Measurements from ENCODE around the gene FHIT. TPM values are rescaled to one million over a fixed set of nuclear protein-coding genes. Genes with fewer than 3 reads are reported as not detected.

FHIT gene
- total RNA-seq, 2 donors from 2014 or later, result 6.8 to 12.3 TPM

GRCh38 chr3:60973321-60973720 lies 277.9 kb downstream of the FHIT start:
- no peak for TF ChIP-seq CTCF (conservative IDR thresholded peaks at IDR 0.05)
- Mint-ChIP-seq H3K4me3 (no peak overlapping the region), H3K9me3 (peaks cover 11% of the 10 kb centered on the region), H3K4me1 (no peaks in the 10 kb centered on the region), H3K27ac (no peak overlapping the region), H3K36me3 (ENCODE audit: low read depth) (no peaks in the 10 kb centered on the region), H3K27me3 (ENCODE audit: insufficient read depth) (no peaks in the 10 kb centered on the region)
- Histone ChIP-seq H3K4me3 (ENCODE audit: low read length) (no peak overlapping the region), H3K9ac (ENCODE audit: extremely low read depth, low read length, poor library complexity, severe bottlenecking) (no peak overlapping the region), H3K9me3 (ENCODE audit: control insufficient read depth, low read length) (peaks cover 23% of the 10 kb centered on the region), H3K36me3 (ENCODE audit: control insufficient read depth, insufficient read depth, low read length) (no peaks in the 10 kb centered on the region), H3K4me1 (ENCODE audit: control insufficient read depth, insufficient read depth, low read length) (no peaks in the 10 kb centered on the region), H3K27ac (ENCODE audit: low read depth, low read length) (no peak overlapping the region), H3K27me3 (ENCODE audit: control insufficient read depth, insufficient read depth, low read length, poor library complexity, severe bottlenecking) (no peaks in the 10 kb centered on the region)
- no peak for DNase-seq
- no CpG with 5 or more reads among the region's 1 CpG for WGBS, 2 experiments (ENCODE audit: insufficient coverage in 1 of 2, insufficient read length in 1 of 2)

GRCh38 chr3:60972599-60972998 lies 278.7 kb downstream of the FHIT start:
- Mint-ChIP-seq H3K4me1 (no peaks in the 10 kb centered on the region), H3K4me3 (no peak overlapping the region), H3K9me3 (peaks cover 11% of the 10 kb centered on the region), H3K27me3 (ENCODE audit: insufficient read depth) (no peaks in the 10 kb centered on the region), H3K27ac (no peak overlapping the region), H3K36me3 (ENCODE audit: low read depth) (no peaks in the 10 kb centered on the region)
- H3K9me3 ChIP-seq (ENCODE audit: control insufficient read depth, low read length), result peaks cover 23% of the 10 kb centered on the region
- H3K4me1 ChIP-seq (ENCODE audit: control insufficient read depth, insufficient read depth, low read length), result no peaks in the 10 kb centered on the region
- no peak overlapping the region for H3K27ac ChIP-seq (ENCODE audit: low read depth, low read length)
- no peak overlapping the region for H3K4me3 ChIP-seq (ENCODE audit: low read length)
- no peak for DNase-seq
- no peaks in the 10 kb centered on the region for H3K36me3 ChIP-seq (ENCODE audit: control insufficient read depth, insufficient read depth, low read length)
- TF ChIP-seq CTCF (conservative IDR thresholded peaks at IDR 0.05), result no peak
- no peaks in the 10 kb centered on the region for H3K27me3 ChIP-seq (ENCODE audit: control insufficient read depth, insufficient read depth, low read length, poor library complexity, severe bottlenecking)
- no peak overlapping the region for H3K9ac ChIP-seq (ENCODE audit: extremely low read depth, low read length, poor library complexity, severe bottlenecking)

- no peak for DNase-seq
- WGBS, 2 experiments (ENCODE audit: insufficient coverage in 1 of 2, insufficient read length in 1 of 2), result 92 to 94% methylated on average over 2 to 4 of the region's 4 CpGs
Measured at GRCh38 chr3:60970850-60971249, 280.4 kb downstream of the FHIT start.

More at GRCh38 chr3:60970850-60971249, 280.4 kb downstream of the FHIT start:
- Histone ChIP-seq H3K4me1 (ENCODE audit: control insufficient read depth, insufficient read depth, low read length) (no peaks in the 10 kb centered on the region), H3K9me3 (ENCODE audit: control insufficient read depth, low read length) (peaks cover 32% of the 10 kb centered on the region), H3K27ac (ENCODE audit: low read depth, low read length) (no peak overlapping the region), H3K9ac (ENCODE audit: extremely low read depth, low read length, poor library complexity, severe bottlenecking) (no peak overlapping the region), H3K4me3 (ENCODE audit: low read length) (no peak overlapping the region), H3K27me3 (ENCODE audit: control insufficient read depth, insufficient read depth, low read length, poor library complexity, severe bottlenecking) (no peaks in the 10 kb centered on the region), H3K36me3 (ENCODE audit: control insufficient read depth, insufficient read depth, low read length) (no peaks in the 10 kb centered on the region)
- no peaks in the 10 kb centered on the region for H3K4me1 Mint-ChIP-seq
- H3K9me3 Mint-ChIP-seq, result peaks cover 19% of the 10 kb centered on the region
- TF ChIP-seq CTCF (conservative IDR thresholded peaks at IDR 0.05), result no peak
- no peaks in the 10 kb centered on the region for H3K27me3 Mint-ChIP-seq (ENCODE audit: insufficient read depth)
- H3K4me3 Mint-ChIP-seq, result no peak overlapping the region
- peaks cover 3% of the 10 kb centered on the region for H3K36me3 Mint-ChIP-seq (ENCODE audit: low read depth)
- no peak overlapping the region for H3K27ac Mint-ChIP-seq
